ENCODE measurements around the gene LGR4. TPM values are rescaled to one million over a fixed set of nuclear protein-coding genes. Genes with fewer than 3 reads are reported as not detected.

LGR4 gene
- total RNA-seq, 1 experiment from 2014 or later: 99.2 TPM

DNA sequence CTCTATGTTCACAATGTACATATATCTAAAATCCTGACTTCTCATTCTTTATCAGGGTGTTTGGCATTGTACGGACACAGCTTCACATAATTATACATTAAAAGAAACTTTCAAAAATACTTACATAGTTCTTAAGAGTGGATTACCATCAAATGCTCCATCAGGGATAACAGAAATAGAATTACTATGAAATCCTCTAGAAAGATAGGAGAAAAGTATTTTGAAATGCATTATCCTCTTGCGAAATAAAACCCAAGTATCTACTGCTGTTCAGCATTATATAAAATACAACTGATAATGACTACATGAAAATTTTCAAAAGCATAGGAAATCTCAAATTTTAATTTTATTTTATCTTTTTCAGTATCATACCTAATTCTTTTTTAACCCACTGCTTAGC is 91.8 kb downstream of the LGR4 start:
- H3K14ac ChIP-seq (ENCODE audit: insufficient read depth, low read length): no peak overlapping the region
- no peak overlapping the region for H2BK20ac ChIP-seq (ENCODE audit: low read depth, low read length, poor library complexity, severe bottlenecking)
- H3K79me1 ChIP-seq (ENCODE audit: insufficient read depth, low read depth, low read length, poor library complexity, severe bottlenecking): no peaks in the 10 kb centered on the region
- no peaks in the 10 kb centered on the region for H3K27me3 ChIP-seq (ENCODE audit: insufficient read depth, low read length)
- no peaks in the 10 kb centered on the region for H3K4me1 Mint-ChIP-seq
- no peaks in the 10 kb centered on the region for H3K4me1 ChIP-seq (ENCODE audit: insufficient read depth, low read length)
- no peak overlapping the region for H3K27ac ChIP-seq (ENCODE audit: insufficient read length, low read depth, low read length)
- H3K27me3 Mint-ChIP-seq (ENCODE audit: low read depth): no peaks in the 10 kb centered on the region
- no CpG with 5 or more reads among the region's 2 CpGs for WGBS (ENCODE audit: extremely low coverage, insufficient read length, low lambda C conversion rate)
- no peaks in the 10 kb centered on the region for H3K9me3 ChIP-seq (ENCODE audit: control insufficient read depth, low read depth, low read length)
- H2BK5ac ChIP-seq (ENCODE audit: insufficient read length, low read length): no peak overlapping the region
- H3K4me2 ChIP-seq (ENCODE audit: insufficient read depth, insufficient read length, low read length): no peak overlapping the region
- H4K5ac ChIP-seq (ENCODE audit: insufficient read length, low read depth, low read length): no peak overlapping the region
- no peak overlapping the region for H3K23ac ChIP-seq (ENCODE audit: insufficient read length, low read depth, low read length)
- H3T11ph ChIP-seq (ENCODE audit: low read length): no peak overlapping the region
- no peak overlapping the region for H4K91ac ChIP-seq (ENCODE audit: insufficient read length, low read depth, low read length)
- H2BK15ac ChIP-seq (ENCODE audit: low read depth, low read length): no peak overlapping the region
- no peak overlapping the region for H2AK5ac ChIP-seq (ENCODE audit: insufficient read length, low read length)
- no peak overlapping the region for H4K8ac ChIP-seq (replicated peaks; ENCODE audit: insufficient read length, low read depth, low read length)
- no peak for DNase-seq
- no peaks in the 10 kb centered on the region for H3K79me2 ChIP-seq (ENCODE audit: insufficient read depth, low read length)
- H2AFZ ChIP-seq (ENCODE audit: low read length): no peak overlapping the region
- no peak overlapping the region for H3K4ac ChIP-seq (ENCODE audit: low read depth, low read length)
- peaks cover 18 to 91% (median 79%) of the 10 kb centered on the region in 3 experiments; a peak in 6 of 7 replicates for H3K36me3 Mint-ChIP-seq (ENCODE audit: insufficient read depth in 1 of 3, low read depth in 3 of 3)
- H3K27ac Mint-ChIP-seq: no peak overlapping the region
- no peak overlapping the region for H2BK12ac ChIP-seq (ENCODE audit: insufficient read length, low read depth, low read length)
- H3K9me3 Mint-ChIP-seq: no peaks in the 10 kb centered on the region
- H3K56ac ChIP-seq (ENCODE audit: insufficient read length, low read depth, low read length): no peak overlapping the region
- H2BK120ac ChIP-seq (ENCODE audit: low read depth, low read length, poor library complexity, severe bottlenecking): no peak overlapping the region
- no peaks in the 10 kb centered on the region for H4K20me1 ChIP-seq (ENCODE audit: control insufficient read depth, insufficient read depth, insufficient read length)
- H3K18ac ChIP-seq (ENCODE audit: insufficient read length, low read depth, low read length): no peak overlapping the region
- TF ChIP-seq, protein P1, sequence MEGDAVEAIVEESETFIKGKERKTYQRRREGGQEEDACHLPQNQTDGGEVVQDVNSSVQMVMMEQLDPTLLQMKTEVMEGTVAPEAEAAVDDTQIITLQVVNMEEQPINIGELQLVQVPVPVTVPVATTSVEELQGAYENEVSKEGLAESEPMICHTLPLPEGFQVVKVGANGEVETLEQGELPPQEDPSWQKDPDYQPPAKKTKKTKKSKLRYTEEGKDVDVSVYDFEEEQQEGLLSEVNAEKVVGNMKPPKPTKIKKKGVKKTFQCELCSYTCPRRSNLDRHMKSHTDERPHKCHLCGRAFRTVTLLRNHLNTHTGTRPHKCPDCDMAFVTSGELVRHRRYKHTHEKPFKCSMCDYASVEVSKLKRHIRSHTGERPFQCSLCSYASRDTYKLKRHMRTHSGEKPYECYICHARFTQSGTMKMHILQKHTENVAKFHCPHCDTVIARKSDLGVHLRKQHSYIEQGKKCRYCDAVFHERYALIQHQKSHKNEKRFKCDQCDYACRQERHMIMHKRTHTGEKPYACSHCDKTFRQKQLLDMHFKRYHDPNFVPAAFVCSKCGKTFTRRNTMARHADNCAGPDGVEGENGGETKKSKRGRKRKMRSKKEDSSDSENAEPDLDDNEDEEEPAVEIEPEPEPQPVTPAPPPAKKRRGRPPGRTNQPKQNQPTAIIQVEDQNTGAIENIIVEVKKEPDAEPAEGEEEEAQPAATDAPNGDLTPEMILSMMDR (conservative IDR thresholded peaks at IDR 0.05): no peak
- H3K4me3 Mint-ChIP-seq: no peak overlapping the region
- H3K23me2 ChIP-seq (ENCODE audit: insufficient read length, low read depth, low read length, poor library complexity, severe bottlenecking): no peaks in the 10 kb centered on the region
- H3K9ac ChIP-seq (ENCODE audit: extremely low read depth, insufficient read length, low read length): no peak overlapping the region

Measured in H9 (cell line).